Activated CD4-positive, alpha-beta T cell treated with anti-CD3 and anti-CD28 coated beads, Interleukin-2, amount 50 U/mL, for 48 hours (primary cell): Measurements from ENCODE around the gene RPH3AL.
"Not testable (repeated sequence)": the region's sequence is repeated elsewhere in the genome, so short reads cannot be mapped to it uniquely, and the experiment has no call there.

Source experiments
- DNase-seq, 2 experiments: peaks; one replicate each; pipeline ENCODE4 v3.0.0-alpha.2; 2020

The RPH3AL gene

GRCh38 chr17:315399-315798 is 37.2 kb downstream of the RPH3AL start:
- not testable (repeated sequence) for DNase-seq

DNA sequence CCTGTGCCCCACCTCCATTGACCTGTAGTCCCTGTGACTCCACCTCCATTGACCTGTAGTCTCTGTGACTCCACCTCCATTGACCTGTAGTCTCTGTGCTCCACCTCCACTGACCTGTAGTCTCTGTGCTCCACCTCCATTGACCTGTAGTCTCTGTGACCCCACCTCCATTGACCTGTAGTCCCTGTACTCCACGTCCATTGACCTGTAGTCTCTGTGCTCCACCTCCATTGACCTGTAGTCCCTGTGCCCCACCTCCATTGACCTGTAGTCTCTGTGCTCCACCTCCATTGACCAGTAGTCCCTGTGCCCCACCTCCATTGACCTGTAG is 38.0 kb downstream of the RPH3AL start:
- not testable (repeated sequence) for DNase-seq

DNA sequence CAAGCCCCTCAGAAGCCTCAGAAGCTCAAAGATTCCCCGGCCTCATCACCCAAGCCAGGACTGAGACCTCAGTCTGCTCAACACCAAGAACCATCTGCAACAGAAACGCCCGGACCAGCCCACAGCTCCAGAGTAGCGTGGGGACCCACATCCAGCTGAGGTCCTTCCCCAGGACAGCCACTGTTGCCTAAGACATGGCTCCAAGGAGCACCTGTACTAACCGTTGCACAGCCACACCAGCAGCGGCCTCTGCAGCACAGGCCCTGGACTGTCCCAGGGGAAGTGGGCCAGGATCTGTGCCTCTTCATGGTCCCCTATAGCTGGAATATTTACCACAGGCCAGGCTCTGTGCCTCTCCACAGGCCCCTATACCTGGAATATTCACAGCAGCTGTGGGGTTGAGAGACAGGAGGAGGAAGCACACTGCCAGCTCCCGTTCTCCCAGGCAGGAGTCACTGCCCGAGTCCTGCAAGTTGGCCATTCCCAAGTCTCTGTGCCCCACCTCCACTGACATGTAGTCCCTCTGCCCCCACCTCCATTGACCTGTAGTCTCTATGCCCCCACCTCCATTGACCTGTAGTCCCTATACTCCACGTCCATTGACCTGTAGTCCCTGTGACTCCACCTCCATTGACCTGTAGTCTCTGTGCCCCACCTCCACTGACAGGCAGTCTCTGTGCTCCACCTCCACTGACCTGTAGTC is 38.5 kb downstream of the RPH3AL start:
- no peak for DNase-seq

DNA sequence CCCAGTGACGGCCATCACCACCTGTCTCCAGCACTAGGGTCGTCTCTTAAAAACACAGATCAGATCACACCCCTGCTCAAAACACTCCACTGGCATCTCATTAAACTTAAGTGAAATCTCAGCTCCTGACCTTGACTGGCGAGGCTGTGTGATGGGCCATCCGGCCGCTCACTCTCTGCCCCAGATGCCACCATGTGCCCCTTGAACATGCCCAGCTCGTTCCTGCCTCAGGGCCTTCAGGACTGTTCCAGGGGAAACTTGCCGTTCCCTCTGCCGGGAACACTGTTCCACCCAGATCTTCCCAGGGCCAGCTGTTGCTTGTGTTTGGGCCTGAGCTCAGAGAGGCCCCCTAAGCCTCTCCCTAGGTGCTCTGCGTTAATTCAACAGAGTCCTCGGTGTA is 39.4 kb downstream of the RPH3AL start:
- no peak for DNase-seq

- DNase-seq = no peak
Observed at GRCh38 chr17:312476-313148, 40.0 kb downstream of the RPH3AL start.

DNA sequence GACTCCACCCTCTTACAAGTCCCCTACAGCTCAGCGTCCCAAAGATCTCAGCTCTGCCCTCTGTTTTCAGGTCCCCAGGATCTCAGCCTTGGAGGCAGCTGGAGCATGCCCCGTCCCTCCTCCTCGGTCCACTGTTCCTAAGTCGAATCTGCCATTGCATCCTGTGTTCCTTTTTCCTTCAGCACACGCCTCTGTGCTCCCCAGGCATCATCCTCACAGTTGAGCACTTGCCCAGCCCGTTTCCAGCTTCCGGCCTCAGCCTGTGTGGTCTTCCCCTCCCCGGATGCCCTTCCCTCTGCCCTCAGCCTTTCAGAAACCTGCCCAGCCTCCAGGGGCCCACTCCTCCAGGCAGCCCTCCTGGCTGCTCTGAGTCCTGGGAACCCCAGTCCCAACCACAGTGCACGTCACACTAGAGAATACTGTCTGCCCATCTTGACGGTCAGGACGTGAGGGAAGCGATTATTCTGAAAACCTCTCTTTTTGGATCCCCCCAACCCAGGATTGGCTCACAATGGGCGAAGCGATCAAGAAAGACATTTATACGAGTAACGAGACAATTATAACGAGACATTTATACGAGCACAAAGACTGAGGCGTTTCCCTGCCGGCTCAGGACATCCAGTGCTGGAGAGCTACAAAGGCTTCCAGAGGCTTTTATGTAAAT is 41.4 kb downstream of the RPH3AL start:
- no peak for DNase-seq

- no peak for DNase-seq
Observed at GRCh38 chr17:310111-311010, 42.2 kb downstream of the RPH3AL start.

DNA sequence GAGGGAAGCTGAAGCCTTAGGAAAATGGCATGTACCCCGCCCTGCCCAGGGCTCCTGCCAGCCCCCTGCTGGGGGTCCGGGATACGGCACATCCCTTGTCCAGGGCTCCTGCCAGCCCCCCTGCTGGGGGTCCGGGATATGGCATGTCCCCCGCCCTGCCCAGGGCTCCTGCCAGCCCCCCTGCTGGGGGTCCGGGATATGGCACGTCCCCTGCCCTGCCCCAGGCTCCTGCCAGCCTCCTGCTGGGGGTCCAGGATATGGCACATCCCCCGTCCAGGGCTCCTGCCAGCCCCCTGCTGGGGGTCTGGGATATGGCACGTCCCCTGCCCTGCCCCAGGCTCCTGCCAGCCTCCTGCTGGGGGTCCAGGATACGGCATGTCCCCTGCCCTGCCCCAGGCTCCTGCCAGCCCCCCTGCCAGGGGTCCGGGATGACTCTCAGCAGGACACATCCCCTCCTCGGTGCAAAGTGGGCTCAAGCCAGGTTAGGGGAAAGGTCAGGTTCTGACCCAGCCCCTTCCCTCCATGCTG is 43.2 kb downstream of the RPH3AL start:
- DNase-seq = no peak

- no peak for DNase-seq
Observed at GRCh38 chr17:307741-308507, 44.7 kb downstream of the RPH3AL start.

- no peak for DNase-seq
Observed at GRCh38 chr17:307295-307691, 45.3 kb downstream of the RPH3AL start.

- no peak for DNase-seq
Observed at GRCh38 chr17:306536-307294, 45.9 kb downstream of the RPH3AL start.

GRCh38 chr17:306116-306515 is 46.5 kb downstream of the RPH3AL start:
- no peak for DNase-seq

- no peak for DNase-seq
Observed at GRCh38 chr17:305090-305976, 47.3 kb downstream of the RPH3AL start.

DNA sequence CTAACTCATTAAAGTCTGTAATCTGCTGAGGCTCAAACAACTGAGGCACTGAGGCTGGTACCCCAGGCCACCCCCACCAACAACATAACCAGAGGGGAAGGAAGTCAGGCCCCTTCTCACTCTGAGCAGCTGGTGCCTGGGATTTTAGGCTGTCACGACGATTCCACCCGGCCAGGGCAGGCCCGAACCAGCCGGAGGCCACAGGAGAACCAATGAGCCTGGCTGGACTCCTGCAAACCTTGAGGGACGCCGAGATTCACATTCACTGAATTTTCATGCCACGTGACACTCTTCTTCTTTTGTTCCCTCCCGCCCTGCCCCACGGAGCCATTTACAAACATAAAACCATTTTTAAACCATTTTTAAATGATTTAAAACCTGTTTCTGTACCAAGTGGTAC is 48.1 kb downstream of the RPH3AL start:
- DNase-seq = no peak

- DNase-seq = no peak
Observed at GRCh38 chr17:303168-303567, 49.4 kb downstream of the RPH3AL start.

DNA sequence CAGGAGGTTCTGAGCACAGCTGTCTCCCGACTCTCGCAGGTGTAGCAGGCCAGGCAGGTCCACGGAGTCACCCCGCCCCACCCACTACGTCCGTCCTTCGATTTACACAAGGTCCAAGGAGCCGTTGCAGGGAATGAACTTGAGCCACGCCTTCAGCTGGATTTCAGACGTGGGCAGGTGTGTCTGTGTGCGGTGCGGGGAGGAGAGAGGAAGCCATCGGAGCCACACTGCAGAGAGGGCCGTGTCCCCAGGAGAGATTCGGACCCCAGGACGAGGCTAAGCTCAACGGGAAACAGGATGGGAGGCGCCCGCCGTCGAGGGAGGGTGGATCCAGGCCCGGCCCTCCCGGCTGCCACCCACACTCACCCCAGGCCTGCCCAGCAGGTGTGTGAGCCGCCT is 50.3 kb downstream of the RPH3AL start:
- DNase-seq = no peak

DNA sequence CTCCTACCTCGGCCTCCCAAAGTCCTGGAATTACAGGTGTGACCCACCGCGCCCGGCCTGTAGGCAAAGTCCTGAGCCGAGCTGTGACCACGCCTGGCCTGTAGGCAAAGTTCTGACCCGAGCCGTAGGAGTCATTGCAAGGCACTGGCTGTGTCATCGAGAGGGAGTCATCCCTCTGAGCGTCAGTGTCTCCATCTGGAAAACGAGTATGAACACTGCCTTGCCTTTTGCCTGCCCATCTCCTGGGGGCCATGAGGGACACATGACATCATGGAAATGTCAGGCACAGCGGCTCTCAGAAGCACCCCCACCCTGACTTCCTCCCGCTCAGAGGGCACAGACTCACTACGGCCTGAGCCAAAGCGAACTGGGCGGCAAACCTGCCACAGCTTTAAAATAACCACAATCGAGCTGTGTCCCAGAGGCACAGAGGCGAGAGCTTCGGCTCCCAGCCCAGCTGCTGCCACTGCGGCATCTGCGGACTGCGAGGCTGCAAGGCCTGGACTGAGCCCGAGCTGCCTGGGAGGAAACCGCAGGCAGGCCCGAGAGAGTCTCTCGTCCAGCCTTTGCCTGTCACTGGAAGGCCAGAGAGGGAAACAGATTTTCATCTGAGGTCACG is 50.8 kb downstream of the RPH3AL start:
- no peak for DNase-seq

- DNase-seq = no peak
Observed at GRCh38 chr17:300881-301280, 51.7 kb downstream of the RPH3AL start.

- no peak for DNase-seq
Observed at GRCh38 chr17:299546-299945, 53.1 kb downstream of the RPH3AL start.
